ENCODE measurements around the gene KHK.
"Not testable (repeated sequence)": the region's sequence is repeated elsewhere in the genome, so short reads cannot be mapped to it uniquely, and the experiment has no call there.

The KHK gene

DNA sequence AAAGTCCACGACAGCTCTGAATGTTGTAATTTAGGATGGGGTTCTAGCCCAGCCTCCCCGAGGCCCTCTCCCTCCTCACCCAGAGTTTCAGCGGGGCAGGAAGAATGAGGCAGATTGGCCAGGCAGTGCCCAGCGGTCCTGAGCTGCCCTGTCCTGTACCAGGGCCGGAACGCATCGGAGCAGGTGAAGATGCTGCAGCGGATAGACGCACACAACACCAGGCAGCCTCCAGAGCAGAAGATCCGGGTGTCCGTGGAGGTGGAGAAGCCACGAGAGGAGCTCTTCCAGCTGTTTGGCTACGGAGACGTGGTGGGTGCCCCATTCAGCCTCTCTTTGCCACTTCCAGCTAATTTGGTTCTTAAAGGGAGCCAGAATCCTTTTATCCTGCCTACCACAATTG lies 10.8 kb downstream of the KHK start:
- DNase-seq, result no peak

DNA sequence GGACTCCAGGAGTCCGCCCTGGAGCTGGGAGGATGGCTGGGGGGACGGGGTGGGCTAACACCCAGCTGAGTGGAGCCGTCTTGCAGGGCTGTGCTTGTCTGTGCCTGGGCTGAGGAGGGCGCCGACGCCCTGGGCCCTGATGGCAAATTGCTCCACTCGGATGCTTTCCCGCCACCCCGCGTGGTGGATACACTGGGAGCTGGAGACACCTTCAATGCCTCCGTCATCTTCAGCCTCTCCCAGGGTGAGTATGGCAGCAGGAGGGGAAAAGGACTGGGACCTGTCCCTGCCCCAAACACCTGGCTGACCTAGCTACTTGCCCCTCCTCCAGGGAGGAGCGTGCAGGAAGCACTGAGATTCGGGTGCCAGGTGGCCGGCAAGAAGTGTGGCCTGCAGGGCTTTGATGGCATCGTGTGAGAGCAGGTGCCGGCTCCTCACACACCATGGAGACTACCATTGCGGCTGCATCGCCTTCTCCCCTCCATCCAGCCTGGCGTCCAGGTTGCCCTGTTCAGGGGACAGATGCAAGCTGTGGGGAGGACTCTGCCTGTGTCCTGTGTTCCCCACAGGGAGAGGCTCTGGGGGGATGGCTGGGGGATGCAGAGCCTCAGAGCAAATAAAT lies 12.9 kb downstream of the KHK start:
- no peak for DNase-seq

DNA sequence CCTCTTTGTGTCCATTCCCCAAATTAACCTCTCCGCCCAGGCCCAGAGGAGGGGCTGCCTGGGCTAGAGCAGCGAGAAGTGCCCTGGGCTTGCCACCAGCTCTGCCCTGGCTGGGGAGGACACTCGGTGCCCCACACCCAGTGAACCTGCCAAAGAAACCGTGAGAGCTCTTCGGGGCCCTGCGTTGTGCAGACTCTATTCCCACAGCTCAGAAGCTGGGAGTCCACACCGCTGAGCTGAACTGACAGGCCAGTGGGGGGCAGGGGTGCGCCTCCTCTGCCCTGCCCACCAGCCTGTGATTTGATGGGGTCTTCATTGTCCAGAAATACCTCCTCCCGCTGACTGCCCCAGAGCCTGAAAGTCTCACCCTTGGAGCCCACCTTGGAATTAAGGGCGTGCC lies 13.5 kb downstream of the KHK start:
- DNase-seq, result no peak

DNA sequence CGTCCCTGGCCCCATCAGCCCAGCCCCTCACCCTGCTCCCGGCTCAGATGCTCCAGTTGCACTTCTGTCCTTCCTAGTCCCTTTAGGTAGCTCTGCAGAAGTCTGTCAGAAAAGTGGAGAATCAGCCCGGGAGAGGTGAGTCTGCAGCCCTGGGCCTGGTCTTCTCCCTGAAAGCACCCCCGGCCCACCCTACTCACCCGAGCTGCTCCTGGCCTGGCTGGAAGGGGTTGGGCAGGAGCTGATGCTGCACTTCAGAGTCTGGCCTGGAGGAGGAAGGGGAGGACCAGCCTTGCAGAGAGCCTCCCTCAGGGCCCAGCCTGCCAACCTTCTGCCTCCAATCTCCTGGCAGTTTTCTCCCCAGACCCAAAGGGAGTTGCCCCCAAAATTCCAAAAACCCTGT lies 15.8 kb downstream of the KHK start:
- DNase-seq, result no peak

DNA sequence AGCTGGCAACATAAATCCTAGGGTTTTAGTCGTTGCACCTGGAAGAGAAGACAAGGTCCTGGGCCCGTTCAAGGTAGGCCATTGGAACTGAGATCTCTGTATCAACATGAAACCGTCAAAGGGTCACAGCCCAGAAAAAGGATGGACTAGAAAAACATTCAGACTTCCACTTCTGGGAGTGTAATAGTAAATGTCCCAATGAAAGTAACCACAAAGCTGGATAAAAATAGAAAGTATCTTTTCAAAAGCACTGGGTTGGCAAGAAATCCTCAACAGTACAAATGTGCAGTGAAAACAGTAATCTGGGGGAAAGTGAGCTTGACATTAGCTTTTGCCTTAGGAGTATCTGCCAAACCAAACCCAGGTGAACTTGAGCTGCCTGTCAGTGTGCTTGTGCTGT lies 19.4 kb downstream of the KHK start:
- no peak for DNase-seq

DNA sequence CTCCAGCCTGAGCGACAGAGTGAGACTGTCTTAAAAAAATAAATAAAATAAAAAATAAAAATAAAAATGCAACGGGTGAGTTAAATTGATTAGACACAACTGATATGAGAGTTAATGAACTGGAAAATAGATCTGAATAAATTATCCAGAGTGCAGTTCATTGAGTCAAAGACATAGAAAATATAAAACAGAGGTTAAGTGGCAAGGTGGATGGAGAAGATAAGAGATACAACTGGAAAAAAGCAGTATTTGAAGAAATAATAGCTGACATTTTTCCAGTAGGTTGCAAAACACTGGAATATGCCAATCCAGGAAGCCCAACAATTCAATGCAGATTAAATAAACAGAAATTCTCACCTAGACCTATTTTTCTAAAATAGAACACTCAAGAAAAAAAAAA lies 21.6 kb downstream of the KHK start:
- DNase-seq, result no peak

DNA sequence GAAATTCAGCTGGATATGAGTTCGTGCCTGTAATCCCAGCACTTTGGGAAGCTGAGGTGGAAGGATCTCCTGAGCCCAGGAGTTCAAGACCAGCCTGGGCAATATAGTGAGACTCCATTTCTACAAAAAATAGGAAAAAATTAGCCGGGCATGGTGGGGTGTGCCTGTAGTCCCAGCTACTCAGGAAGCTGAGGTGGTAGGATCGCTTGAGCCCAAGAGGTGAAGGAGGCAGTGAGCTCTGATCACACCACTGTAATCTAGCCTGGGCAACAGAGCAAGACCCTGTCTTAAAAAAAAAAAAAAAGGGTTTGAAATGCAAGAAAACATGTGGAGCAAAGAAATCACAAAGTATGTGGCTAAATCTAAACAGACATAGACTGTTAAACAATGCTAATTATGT lies 22.5 kb downstream of the KHK start:
- no peak for DNase-seq

DNA sequence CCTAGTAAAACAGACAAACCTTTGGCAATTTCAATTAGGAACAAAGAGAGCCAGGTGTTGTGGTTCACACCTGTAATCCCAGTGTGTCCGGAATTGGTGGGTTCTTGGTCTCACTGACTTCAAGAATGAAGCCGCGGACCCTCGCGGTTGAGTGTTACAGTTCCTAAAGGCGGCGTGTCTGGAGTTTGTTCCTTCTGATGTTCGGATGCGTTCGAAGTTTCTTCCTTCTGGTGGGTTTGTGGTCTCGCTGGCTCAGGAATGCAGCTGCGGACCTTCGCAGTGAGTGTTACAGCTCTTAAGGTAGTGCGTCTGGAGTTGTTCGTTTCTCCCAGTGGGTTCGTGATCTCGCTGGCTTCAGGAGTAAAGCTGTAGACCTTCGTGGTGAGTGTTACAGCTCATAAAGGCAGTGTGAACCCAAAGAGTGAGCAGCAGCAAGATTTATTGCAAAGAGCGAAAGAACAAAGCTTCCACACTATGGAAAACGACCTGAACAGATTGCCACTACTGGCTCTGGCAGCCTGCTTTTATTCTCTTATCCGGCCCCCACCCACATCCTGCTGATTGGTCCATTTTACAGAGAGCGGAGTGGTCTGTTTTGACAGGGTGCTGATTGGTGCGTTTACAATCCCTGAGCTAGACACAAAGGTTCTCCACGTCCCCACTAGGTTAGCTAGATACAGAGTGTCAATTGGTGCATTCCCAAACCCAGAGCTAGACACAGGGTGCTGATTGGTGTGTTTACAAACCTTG lies 24.2 kb downstream of the KHK start:
- not testable (repeated sequence) for DNase-seq

DNA sequence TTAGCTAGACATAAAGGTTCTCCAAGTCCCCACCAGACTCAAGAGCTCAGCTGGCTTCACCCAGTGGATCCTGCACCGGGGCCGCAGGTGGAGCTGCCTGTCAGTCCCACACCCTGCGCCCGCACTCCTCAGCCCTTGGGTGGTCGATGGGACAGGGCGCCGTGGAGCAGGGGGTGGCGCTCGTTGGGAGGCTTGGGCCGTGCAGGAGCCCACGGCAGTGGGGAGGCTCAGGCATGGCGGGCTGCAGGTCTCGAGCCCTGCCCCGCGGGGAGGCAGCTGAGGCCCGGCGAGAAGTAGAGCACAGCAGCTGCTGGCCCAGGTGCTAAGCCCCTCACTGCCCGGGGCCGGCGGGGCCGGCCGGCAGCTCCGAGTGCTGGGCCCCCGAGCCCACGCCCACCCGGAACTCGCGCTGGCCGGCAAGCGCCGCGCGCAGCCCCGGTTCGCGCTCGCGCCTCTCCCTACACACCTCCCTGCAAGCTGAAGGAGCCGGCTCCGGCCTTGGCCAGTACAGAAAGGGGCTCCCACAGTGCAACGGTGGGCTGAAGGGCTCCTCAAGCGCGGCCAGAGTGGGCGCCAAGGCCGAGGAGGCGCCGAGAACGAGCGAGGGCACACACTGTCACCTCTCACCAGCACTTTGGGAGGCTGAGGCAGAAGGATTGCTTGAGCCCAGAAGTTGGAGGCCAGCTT lies 25.0 kb downstream of the KHK start:
- DNase-seq, result not testable (repeated sequence)

DNA sequence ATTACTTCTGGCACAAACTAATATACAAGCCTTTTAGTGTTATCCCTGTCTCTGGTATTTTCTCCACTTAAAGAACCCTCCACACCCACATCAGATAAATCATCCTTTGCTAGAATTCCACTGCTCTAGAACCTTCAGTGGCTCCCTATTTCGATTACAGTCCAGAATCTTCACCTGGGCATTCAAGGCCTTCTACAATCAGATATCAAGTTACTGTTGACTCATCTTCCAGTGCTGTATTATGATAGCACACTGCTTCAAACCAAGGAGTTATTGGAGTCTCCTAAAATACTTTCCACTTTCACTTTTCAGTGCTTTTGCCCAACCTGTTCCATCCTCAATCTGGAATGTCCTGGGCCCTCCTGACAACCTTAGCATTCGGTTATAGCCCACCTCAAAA lies 28.9 kb downstream of the KHK start:
- DNase-seq, result no peak

DNA sequence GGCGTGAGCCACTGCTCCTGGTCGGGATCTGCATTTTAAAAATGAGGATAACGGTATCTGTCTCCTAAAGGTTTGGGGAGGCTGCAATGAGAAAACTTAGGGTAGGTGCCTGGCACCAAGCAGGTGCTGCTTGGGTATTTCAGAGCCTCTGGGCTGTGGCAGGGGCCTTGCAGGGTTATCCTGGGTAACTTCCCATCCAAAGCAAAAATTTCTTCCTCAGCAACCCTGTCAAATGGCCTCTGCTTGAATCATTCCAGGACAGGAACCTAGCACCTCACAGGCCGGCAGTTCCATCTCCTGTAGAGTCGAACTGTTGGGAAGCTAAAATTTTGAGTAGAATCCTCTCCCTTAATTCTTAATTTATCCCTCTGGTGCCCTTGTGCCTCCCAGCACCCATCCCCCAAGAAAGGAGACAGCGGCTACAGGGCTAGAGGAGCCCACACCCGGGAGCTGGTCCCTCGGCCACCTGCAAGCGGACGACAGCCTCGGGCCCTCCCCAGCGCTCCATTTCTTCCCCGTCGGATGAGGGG lies 31.5 kb downstream of the KHK start:
- no peak for DNase-seq

DNA sequence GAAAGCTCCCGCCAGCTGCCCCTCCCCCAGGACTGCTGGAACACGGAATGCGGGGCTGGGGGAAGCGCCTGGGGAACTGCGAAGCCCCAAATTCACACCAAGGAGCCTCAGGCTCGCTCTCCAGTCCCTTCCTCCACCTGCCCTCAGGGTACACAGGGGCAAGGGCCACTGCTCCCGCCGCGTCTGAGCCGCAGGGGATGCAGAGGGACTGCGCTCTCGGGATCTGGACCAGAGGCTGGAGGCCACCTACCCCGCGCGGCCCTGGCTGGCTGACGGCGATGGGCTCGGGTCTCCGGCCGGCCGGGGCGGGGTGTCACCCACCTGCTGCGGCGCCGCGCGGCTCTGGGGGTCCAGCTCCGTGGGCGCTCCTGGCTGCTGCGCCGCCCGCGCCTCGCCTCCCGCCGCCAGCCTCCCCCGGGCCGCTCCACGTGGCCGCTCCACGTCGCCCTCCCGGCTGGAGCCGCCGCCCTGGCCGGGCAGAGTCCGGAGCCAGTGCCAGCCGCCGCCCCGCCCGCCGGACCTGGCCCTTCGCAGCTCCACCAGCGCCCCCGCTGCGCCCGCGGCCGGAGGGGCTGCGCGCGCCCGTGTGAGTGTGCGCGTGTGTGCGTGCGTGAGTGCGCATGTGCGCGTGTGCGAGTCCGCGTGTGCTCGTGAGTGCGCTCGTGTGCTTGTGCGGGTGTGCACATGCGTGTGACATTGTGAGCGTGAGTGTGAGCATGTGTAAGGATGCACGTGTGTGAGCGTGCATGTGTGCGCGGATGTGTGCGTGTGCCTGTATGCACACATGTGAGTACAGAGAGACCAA lies 32.2 kb downstream of the KHK start, which contains the start of gene CGREF1:
Gene CGREF1 (minus strand): TSS at position 604 of the 805 bp plus-strand sequence. CDS start 14,762 bp downstream, outside the sequence.
- DNase-seq, result no peak

DNA sequence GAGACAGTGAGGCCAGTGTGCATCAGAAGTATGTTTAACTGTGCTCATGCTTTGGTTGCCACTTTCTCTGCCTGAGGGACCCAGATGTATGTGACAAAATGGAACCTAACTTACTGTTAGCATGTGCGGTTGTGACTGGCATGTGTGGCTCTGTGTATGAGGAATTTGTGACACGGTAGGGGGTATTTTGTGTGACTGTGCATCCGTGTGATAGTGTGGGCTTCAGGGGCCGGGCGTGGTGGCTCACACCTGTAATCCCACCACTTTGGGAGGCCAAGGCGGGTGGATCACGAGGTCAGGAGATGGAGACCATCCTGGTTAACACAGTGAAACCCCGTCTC lies 32.7 kb downstream of the KHK start:
- DNase-seq, result not testable (repeated sequence)

DNA sequence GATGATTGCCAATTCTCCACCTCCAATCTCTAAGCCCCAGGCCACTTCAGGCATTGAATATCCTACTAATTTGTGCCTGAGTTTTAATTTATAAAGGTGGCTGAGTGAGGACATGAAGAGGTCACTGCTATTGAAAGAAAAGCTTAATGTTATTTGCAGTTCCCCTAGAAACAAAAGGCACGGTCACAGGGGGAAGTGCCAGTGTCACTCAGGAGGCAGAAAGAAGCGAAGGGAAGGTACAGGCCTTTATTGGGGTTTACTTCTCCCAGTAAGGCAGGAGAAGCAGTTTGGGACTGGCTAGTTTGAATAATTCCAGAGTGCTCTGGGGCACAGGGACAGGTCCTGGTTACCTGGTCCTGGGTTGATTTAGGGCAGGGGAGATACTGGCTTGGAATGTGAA lies 35.3 kb downstream of the KHK start:
- DNase-seq, result no peak

DNA sequence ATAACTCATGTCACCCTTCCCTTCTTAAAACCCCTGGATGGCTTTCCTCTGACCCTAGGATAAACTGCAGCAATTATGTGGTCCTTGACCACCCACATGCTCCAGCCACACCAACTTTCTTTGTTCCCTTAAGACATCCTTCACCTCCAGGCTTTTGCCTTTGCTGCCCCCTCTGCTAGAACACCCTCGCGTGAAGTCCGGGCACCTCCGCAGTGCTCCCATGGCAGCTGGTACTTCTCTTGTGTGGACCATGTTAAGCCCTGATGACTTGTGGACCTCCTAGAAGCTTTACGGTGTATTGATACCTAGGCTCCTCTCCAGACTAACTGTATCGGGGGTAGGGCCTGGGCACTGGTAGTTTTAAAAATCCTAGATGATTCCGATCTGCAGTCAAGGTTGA lies 36.2 kb downstream of the KHK start:
- DNase-seq, result no peak

DNA sequence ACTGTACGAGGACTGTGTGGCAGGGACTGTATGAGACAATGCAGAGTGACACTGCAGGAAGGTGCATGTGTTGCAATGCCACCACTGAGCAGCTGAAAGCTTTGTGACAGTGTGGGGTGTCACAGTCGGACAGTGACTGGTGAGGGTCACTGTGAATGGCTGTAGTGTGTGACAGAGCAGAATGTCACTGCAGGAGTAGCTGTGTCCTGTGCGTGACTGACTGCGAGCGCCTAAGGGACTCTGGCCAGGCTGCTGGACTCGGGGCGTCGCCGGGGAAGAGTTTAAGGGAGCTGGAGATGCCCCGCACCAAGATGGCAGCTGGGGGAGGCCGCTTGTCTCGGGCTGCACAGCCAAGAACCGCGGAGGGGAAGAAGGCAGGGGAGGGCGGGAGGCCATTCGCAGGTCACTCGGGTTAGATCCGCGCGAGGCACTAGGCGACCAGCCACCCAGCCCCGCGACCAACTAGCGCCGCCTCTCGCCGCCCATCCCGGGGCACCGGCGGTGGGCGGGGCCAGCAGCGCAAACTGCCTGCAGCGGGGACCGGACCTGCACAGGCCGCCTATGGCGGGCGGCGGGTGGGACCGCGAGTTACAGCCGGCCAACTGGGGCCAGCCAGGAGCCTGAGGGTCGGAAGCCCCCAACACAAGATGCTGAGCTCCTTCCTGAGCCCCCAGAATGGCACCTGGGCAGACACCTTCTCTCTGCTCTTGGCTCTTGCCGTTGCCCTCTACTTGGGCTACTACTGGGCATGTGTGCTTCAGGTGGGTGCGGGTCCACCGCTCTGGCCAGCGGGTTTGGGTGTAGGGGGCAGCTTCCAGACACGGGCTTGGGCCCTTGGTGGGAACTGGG lies 37.0 kb downstream of the KHK start, which contains the start of gene ABHD1:
Gene ABHD1 (plus strand): TSS at position 514 of the 849 bp plus-strand sequence. CDS start 134 bp downstream, at position 648.
- DNase-seq, result peak; percentile 49

DNA sequence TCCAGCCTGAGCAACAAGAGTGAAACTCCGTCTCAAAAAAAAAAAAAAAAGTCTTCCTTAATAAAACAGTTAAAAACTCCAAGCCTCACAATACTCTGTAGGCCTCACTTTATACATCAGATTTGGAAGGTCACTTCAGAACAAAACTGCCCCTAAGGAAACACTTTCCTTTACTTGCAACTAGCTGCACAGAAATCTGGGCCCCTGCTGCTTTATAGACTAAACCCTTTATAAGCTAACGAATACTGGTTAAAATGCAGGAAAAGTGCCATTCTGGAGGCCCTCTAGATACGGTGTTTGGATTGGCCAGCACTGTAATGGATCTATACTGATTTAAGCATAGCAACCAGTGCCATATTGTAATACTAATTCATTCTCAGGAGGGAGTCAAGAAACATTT lies 38.5 kb downstream of the KHK start:
- DNase-seq, result no peak

DNA sequence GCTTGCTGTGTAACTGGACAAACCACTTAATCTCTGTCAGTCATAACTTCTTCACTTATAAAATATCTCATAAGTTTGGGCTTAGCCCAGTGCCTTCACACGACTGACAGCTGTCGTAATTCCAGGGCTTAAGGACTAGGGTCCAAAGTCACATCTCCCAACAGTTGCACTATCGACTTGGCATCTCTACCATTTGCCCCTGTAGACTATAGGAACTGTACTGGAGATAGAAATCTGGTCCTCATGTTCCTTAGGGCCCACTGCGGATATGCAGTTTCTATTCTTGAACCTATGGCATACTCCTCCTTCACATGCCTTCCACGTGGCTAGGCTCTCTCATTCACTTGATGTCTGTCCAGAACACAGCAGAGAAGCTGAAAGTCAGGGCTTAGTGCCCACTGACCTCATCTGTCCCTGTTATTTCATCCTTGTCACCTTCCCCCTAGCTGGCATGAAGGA lies 39.7 kb downstream of the KHK start:
- no peak for DNase-seq

DNA sequence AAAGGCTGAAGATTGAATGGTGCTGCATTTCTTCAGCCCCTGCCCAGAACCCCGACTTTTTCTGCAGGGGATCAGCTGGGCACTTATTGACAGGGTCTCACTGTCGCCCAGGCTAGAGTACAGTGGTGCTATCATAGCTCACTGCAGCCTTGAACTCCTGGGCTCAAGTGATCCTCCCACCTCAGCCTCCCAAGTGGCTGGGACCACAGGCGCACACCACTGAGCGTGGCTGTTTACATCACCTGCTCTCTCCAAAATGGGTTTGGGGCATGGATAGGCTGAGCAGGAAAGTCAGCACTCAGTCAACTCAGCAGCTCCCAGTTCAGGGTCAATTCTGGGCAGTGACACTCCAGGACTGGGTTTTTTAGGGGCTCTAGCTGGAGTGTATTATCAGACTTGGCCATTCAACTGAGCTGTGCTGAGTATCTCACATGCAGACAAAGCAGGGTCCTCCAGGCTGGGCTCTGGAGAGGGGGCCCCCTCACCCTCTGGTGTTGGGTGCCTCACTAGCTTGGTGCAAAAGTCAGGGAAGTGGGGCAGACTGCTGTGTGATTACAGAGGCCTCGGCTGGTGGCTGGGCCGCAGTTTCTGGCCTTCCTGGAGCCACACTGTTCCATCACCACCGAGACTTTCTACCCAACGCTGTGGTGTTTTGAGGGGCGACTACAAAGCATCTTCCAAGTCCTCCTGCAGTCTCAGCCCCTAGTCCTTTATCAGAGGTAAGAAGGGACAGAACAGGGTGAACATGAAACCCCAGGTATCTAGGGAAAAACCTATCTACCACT lies 41.5 kb downstream of the KHK start:
- no peak for DNase-seq

DNA sequence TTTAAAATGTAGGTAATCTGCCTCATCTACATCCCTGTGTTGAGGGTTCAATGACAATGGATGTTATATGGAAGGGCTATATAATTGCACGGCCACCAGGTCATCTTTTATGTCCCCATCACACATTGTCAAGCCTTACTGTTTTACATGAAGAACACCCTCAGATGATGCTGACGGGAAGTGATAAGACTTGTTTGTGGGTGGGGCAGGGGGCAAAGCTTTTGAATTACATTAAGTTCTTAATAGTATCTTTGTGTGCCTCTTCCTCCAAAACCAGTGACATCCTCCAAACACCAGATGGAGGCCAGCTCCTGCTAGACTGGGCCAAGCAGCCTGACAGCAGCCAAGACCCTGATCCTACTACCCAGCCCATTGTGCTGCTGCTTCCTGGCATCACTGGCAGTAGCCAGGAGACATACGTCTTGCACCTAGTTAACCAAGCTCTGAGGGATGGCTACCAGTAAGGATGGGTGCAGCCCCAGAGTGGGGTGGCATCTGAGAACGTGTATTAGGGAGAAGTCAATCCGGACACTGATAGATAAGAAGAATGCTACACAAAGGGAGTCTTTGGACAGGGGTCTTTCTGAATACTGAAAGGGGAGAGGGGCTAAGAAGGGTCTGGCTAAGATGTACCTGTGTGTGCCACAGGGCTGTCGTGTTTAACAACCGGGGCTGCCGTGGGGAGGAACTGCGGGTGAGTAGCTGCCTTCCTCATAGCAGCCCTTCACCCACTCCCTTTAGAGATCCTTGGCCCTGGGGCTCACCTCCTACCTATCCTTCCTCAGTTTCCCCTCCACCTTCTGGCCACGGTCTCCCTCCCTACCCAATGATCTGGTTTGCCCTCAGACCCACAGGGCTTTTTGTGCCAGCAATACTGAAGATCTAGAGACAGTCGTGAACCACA lies 42.3 kb downstream of the KHK start:
- DNase-seq, result no peak

All from femur (tissue), 1 donor.